WI38 (cell line): ENCODE data around the gene APOL1.

Source experiments
- H3K4me3 ChIP-seq: 2 replicates; pipeline ENCODE4 v1.5.1; 2011; ENCODE audit warnings: low read depth, mild to moderate bottlenecking, control low read depth, low read length
- TF ChIP-seq, protein P1 (sequence below): IDR thresholded peaks from 2 replicates; pipeline ENCODE4 v1.5.1; 2012; ENCODE audit warnings: low read depth, mild to moderate bottlenecking, control low read depth, low read length

APOL1 gene

DNA sequence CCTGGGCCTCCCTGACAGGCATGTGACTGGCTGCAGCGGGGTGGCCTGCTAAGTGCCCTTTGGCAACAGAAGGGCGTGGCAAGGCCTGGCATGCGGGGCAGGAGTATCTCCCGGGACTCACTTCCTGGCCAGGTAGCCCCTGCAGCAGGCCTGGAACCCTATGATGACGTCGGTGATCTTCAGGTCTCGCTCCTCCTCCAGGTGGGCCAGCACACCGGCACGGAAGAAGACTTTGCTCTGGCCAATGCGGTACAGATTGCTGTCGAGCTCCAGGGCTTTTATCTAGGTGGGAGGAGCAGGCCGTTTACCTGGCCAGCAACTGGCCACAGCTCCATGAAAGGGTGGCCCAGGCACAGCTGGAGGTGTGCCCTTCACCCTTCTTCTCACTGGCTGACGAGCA lies 50.9 kb downstream of the APOL1 start:
- no peak overlapping the region for H3K4me3 ChIP-seq
- TF ChIP-seq, protein P1, sequence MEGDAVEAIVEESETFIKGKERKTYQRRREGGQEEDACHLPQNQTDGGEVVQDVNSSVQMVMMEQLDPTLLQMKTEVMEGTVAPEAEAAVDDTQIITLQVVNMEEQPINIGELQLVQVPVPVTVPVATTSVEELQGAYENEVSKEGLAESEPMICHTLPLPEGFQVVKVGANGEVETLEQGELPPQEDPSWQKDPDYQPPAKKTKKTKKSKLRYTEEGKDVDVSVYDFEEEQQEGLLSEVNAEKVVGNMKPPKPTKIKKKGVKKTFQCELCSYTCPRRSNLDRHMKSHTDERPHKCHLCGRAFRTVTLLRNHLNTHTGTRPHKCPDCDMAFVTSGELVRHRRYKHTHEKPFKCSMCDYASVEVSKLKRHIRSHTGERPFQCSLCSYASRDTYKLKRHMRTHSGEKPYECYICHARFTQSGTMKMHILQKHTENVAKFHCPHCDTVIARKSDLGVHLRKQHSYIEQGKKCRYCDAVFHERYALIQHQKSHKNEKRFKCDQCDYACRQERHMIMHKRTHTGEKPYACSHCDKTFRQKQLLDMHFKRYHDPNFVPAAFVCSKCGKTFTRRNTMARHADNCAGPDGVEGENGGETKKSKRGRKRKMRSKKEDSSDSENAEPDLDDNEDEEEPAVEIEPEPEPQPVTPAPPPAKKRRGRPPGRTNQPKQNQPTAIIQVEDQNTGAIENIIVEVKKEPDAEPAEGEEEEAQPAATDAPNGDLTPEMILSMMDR, result no peak

DNA sequence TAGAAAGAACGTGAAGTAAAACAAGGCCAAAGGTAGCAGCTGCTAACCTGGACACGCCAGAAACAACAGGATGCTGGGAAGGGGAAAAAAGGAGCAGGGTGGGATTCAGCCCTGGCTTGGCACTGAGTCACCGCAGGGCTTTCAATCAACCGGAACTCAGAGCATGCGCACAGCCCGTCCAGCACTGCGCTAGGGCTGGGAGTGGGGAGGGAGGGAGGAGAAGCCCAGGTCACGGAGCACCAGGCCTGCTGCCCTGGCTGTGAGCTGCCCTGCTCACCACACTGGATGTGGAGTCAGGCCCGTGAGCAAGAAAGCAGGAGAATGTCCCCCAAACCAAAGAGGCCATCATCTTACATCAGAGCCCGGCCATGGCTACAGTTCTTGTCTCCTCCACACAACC lies 51.5 kb downstream of the APOL1 start:
- no peak overlapping the region for H3K4me3 ChIP-seq
- TF ChIP-seq, protein P1, result no peak

DNA sequence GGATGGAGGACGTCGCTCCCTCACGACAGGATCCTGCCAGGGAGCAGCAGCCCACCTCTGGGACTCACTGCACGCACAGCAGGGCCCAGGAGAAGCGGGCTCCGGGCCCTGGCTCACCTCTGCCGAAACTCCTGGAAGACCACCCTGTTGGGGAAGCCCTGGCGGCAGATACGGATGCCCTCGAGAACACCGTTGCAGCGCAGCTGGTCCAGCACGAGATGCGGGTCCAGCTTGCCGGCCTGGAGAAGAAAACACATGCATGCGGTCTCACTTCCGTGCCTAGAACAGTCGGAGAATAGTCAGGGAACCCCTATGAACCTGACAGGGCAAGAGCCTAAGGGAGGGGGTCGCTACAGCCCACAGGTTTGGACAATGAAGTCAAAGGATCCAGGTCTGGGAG lies 52.9 kb downstream of the APOL1 start:
- H3K4me3 ChIP-seq, result no peak overlapping the region
- TF ChIP-seq, protein P1, result no peak

DNA sequence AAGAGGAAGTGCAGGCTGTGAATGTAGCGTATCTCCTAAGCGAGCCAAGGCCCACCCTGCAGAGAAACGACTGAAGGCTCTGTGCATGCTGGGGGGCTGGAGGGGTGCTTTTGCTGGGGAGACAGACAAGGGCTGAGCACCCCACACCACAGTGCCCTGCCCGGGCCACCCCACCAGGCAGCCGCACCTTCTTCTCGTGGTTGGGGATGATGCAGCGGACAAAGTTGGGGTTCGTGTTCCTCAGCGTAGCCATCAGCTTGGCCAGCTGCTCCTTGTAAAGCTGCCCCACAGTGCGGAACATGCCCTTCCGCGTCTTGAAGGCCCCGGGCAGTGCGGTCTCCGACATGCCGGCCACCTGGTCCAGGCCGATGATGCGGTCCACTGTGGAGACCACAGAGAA lies 53.3 kb downstream of the APOL1 start:
- H3K4me3 ChIP-seq, result no peak overlapping the region
- TF ChIP-seq, protein P1, result no peak

DNA sequence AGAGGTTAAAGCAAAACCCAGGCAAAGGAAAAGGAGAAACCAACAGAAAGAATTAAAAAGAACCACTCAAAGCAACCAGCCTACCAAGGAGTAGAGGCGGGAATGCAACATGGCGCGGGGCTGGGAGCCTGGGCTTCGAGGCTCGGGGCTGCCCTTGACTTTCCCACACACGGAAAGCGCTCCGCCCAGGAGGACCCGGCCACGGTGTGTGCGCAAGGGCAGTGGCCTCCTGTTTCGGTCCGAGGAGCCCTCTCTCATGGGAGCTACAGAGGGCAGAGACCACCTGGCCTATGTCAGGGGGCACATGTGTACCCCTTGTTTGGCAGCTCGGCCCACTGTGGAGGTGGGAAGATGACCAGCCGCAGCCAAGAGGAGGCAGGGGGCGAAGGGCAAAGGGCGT lies 55.9 kb downstream of the APOL1 start:
- H3K4me3 ChIP-seq, result no peak overlapping the region
- TF ChIP-seq, protein P1, result no peak

DNA sequence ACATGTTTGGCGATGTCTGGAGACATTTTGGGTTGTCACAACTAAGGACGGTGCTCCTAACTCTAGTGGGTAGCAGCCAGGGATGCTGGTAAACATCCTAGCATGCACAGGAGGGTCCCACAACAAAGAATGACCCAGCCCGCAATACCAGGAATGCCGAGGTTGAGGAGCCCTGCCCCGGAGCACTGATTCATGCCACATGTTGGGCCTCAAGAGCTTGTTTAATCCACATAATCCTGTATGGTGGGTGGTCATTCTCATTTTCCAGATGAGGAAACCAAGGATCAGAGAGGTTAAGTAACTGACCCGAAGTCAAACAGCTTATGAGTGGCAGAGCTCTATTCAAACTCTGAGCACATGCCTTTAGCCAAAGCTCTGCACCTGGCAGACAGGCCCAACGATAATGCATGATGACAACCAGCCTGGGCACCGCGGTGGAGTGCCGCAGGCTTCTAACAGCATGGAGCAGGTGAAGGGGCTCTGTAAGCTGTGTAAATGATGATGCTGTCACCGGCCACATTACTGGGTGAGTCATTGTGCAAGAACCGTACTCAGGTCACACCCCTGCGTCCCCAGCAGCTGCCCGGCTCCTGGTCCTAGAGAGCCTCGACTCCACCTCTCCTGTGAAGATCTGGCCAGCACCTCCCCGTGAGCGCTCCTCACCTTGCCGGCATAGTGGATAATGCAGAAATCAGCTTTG lies 58.6 kb downstream of the APOL1 start:
- H3K4me3 ChIP-seq, result no peak overlapping the region
- TF ChIP-seq, protein P1, result no peak

DNA sequence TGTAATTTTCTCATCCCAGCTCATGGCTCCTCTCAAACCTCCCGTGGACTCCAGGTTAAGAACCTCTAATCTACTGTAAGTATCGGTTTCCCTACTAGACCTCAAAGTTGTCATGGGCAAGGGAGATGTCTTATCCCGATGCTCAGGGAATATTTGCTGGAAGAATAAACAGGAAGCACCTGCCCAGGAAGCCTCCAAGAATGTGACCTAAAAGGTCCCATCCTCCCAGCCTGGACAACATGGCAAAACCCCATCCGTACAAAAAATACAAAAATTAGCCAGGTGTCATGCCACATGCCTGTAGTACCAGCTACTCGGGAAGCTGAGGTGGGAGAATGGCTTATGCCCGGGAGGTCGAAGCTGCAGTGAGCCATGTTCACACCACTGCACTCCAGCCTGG lies 62.4 kb downstream of the APOL1 start:
- H3K4me3 ChIP-seq, result no peak overlapping the region

More for the DNA sequence above, 62.4 kb downstream of the APOL1 start:
- TF ChIP-seq, protein P1, result no peak
